Stimulated activated CD4-positive, alpha-beta T cell treated with anti-CD3 and anti-CD28 coated beads, Interleukin-1b, Interleukin-23, amount 100 ng/mL, for 1 hour (primary cell): ENCODE measurements around the gene NCOA5.
"Not testable (repeated sequence)": the region's sequence is repeated elsewhere in the genome, so short reads cannot be mapped to it uniquely, and the experiment has no call there.

Source experiments
- DNase-seq, 2 donors: peaks; one replicate each; pipeline ENCODE4 v3.0.0-alpha.2; 2020; ENCODE audit warnings: low read depth in 2 of 2

Gene NCOA5

GRCh38 chr20:46091622-46092535 lies 2.1 kb upstream of the NCOA5 start:
- DNase-seq = not testable (repeated sequence)

DNA sequence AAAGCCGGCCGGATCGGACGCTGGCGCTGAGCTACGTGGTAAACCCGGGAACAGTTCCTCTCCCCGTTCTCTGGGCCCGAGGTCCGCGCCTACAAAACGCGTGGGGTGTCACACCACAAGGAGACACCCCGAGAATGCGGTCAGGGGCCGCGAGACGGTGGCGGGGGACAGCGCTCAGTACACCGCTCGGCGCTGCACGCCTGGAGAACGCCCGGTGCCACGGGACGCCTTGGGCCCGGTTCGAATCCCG lies 670 bp downstream of the NCOA5 start:
- no peak for DNase-seq

GRCh38 chr20:46088409-46089166 lies 1.2 kb downstream of the NCOA5 start:
- no peak for DNase-seq

- no peak for DNase-seq
Observed at GRCh38 chr20:46087161-46087560, 2.6 kb downstream of the NCOA5 start.

DNA sequence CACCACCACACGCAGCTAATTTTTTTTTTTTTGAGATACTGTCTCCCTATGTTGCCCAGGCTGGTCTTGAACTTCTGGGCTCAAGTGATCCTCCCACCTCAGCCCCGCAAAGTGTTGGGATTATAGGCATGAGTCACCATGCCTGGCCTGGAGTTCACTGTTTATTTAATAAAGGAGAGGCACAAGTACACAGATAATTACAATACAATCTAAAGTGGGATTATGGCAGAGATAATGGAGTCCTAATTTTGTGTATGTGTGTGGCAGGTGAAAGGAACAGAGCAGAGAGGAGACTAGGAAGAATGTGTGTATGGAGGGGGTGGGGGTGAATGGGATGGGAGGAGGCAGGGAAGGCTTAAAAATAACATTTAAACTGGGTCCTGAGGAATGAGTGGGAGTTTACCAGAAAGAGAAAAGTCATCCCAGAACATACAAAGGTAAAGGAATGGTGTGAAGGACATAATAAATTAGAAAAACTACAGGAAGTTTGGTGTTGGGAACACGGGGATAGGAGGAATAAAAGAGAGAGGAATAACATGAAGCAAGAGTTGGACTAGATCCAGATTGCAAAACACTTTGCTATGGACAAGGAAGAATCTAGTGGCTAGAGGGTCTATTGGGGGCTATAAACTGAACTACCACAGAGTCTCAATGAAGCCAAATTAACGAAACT lies 4.4 kb downstream of the NCOA5 start:
- DNase-seq = no peak

GRCh38 chr20:46084805-46085178 lies 5.0 kb downstream of the NCOA5 start:
- no peak for DNase-seq

- no peak for DNase-seq
Observed at GRCh38 chr20:46083531-46084061, 6.2 kb downstream of the NCOA5 start.

- no peak for DNase-seq
Observed at GRCh38 chr20:46083101-46083500, 6.7 kb downstream of the NCOA5 start.

GRCh38 chr20:46081074-46081473 lies 8.7 kb downstream of the NCOA5 start:
- DNase-seq = no peak

DNA sequence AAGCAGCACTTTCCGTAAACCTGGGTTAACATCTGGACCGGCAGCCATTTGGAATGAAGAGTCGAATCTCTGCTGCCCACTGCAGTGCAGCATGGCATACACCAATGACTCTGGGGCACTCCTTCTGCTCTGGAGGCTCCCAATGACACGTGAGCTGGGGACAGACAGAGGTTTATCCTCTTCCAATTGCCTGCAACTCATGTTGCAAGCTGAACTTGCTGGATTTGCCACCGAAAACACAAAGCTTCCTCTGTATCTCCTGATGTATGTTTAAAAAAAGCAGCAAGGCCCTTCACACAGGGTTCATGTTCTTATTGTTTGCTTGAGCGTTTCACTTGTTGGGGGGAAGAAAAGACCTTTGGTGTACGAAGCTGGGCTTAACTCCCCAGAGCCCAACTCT lies 10.8 kb downstream of the NCOA5 start:
- no peak for DNase-seq

- no peak for DNase-seq
Observed at GRCh38 chr20:46077642-46078305, 12.0 kb downstream of the NCOA5 start.

GRCh38 chr20:46076806-46077205 lies 13.0 kb downstream of the NCOA5 start:
- no peak for DNase-seq

DNA sequence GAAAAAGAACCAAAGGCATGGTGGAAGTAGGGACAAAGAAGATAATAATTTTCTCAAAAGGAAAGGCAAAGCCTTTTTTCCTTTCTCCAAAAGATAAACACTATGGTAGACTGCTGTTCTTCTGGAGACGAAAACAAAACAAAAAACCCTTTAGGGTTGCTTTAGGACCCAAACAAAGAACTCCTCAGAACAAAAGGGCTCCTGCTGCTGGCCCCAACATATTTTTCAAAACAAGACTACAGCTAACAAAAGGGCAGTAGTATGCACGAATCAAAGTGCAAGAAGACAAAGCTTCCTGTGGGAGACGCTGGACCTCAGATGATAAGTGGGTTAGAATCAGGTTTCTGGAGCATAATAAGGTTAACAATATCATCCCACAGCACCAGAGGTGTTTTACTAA lies 15.8 kb downstream of the NCOA5 start:
- no peak for DNase-seq

DNA sequence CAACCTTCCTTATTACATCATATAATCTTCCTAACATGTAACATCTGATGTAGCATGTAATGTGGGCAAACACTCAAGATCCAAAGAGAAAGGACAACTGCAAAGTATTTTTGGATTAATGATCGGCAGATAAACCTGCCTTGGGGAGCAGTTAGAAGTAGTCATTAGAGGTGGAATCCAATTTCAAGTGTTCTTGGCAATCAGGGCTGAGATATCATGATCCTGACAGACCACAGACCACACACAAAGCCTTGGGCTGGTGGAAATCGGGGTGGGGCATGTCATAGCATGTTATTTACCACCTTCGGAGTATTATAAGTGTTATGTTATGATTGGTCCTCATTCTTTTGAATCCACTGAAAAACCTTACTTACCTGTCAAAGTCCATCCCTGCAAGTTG lies 16.3 kb downstream of the NCOA5 start:
- no peak for DNase-seq

- DNase-seq = no peak
Observed at GRCh38 chr20:46073024-46073423, 16.7 kb downstream of the NCOA5 start.

DNA sequence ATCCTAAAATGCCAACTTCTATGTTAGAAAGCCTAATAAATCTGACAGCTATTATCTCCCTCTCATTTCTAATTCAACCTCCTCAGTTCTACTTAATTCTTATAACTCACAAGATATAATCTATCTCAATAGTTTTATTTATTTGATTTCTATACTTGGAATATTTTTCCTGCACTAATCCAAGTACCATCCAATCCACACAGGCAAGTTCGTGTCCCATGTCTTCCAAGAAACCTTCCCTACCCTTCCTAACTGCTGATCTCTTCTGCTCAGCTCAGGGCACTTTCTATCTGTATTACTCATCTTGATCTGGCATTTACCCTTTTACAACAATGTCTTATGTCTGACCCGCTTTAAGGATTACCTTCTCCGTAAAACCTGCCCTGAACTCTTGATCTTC lies 18.2 kb downstream of the NCOA5 start:
- no peak for DNase-seq

DNA sequence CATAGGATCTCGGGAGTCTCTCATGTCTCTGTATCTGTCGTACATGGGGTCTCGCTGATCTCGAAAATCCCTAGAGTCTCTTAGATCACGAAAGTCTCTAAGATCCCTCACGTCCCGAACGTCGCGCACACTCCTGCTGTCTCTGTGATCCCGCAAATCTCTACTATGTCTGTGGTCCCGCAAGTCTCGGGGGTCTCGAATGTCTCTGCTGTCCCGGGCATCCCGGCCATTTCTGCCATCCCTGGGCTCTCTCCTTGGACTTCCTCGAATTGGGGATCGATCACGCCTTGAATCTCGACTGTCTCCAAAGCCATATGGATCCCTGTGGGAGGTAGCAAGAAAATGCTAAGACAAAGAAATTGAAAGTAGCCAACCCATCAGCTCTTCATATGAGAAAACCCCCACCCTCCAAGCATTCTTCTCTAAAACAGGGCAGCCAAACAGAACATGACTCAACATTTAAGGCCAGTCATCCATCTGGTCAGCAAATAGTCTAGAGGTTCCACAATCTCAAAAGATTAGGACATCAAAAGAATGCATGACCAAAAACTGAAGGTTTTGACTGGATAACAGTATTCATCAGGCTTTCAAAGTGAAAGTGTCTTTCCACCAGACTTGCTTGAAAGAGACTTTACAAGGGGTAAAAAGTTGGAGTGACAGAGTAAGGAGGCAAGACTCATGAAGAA lies 19.4 kb downstream of the NCOA5 start:
- DNase-seq = no peak

GRCh38 chr20:46065691-46066090 lies 24.1 kb downstream of the NCOA5 start:
- DNase-seq = no peak

- DNase-seq = no peak
Observed at GRCh38 chr20:46065006-46065405, 24.8 kb downstream of the NCOA5 start.

- DNase-seq = no peak
Observed at GRCh38 chr20:46063652-46064054, 26.1 kb downstream of the NCOA5 start.

DNA sequence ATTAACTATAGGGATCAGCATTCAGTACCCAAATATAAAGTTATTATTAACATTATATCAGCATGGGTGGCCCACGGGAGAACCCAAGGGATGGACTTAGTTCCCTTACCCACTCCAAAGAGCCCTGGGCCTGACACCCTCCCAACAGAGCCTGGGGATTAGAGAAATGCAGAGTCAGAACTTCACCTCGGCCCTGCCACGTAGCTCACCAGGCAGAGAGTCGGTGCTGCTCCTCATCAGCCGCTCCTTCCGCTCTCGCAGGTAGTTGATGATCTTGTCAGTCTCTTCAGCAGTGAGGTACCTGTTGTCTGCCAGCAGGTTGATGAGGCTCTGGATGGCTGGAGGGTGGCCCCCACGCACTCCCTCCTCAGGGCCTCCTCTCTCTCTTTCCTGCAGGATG lies 26.6 kb downstream of the NCOA5 start:
- DNase-seq = no peak
